CD4-positive, CD25-positive, alpha-beta regulatory T cell (primary cell): ENCODE data around the gene FCN1. TPM values are rescaled to one million over a fixed set of nuclear protein-coding genes. Genes with fewer than 3 reads are reported as not detected.

Experiments
- ATAC-seq, 2 donors: fragments of 150-1000 bp; cut with Tn5 transposase; one replicate each; pipeline ENCODE4 v1.10.0; 2021; ENCODE audit warnings: low read depth in 2 of 2, moderate number of reproducible peaks in 2 of 2, moderate library complexity in 1 of 2
- DNase-seq, 3 donors: peaks; one replicate each; pipeline versions ENCODE4 v3.0.0 to v3.0.0-alpha.2; 2012 to 2022; ENCODE audit warnings: mixed read lengths in 1 of 3
- H3K27ac ChIP-seq: one replicate; pipeline ENCODE4 v1.7.0; 2013; ENCODE audit warnings: mild to moderate bottlenecking, low read length; ENCODE audit not compliant: insufficient read depth, poor library complexity, severe bottlenecking
- H3K27me3 ChIP-seq: one replicate; pipeline ENCODE4 v1.7.0; 2013; ENCODE audit warnings: low read length; ENCODE audit not compliant: control insufficient read depth, insufficient read depth
- H3K36me3 ChIP-seq: one replicate; pipeline ENCODE4 v1.7.0; 2013; ENCODE audit warnings: mild to moderate bottlenecking, low read length, moderate library complexity; ENCODE audit not compliant: control insufficient read depth, insufficient read depth
- H3K4me1 ChIP-seq: 2 replicates; pipeline ENCODE4 v1.7.0; 2013; ENCODE audit warnings: mild to moderate bottlenecking, low read length; ENCODE audit not compliant: insufficient read depth, control insufficient read depth, poor library complexity, severe bottlenecking
- H3K4me3 ChIP-seq: one replicate; pipeline ENCODE4 v1.7.0; 2013; ENCODE audit warnings: low read depth, mild to moderate bottlenecking, low read length, moderate library complexity
- H3K9me3 ChIP-seq, 2 experiments: 1 replicate in 1 of 2; 2 replicates in 1 of 2; pipeline ENCODE4 v1.7.0; 2013; ENCODE audit warnings: low read length in 2 of 2, mild to moderate bottlenecking in 1 of 2, moderate library complexity in 1 of 2; ENCODE audit not compliant: control insufficient read depth in 2 of 2
- H3K27ac Mint-ChIP-seq, 3 donors: one replicate each; pipeline ENCODE4 v1.8.0; 2020 to 2022; ENCODE audit warnings: mild to moderate bottlenecking in 3 of 3, mixed read lengths in 3 of 3, moderate library complexity in 2 of 3
- H3K27me3 Mint-ChIP-seq: one replicate; pipeline ENCODE4 v1.8.0; 2022; ENCODE audit warnings: mild to moderate bottlenecking, mixed read lengths
- H3K36me3 Mint-ChIP-seq: one replicate; pipeline ENCODE4 v1.8.0; 2020; ENCODE audit warnings: mixed read lengths
- H3K4me1 Mint-ChIP-seq, 4 donors: one replicate each; pipeline ENCODE4 v1.8.0; 2020 to 2022; ENCODE audit warnings: mixed read lengths in 4 of 4, mild to moderate bottlenecking in 1 of 4
- H3K4me3 Mint-ChIP-seq, 4 donors: one replicate each; pipeline ENCODE4 v1.8.0; 2020 to 2022; ENCODE audit warnings: mild to moderate bottlenecking in 4 of 4, mixed read lengths in 4 of 4, moderate library complexity in 3 of 4
- H3K9me3 Mint-ChIP-seq, 7 donors: one replicate each; pipeline ENCODE4 v1.8.0; 2020 to 2022; ENCODE audit warnings: mixed read lengths in 7 of 7, mild to moderate bottlenecking in 3 of 7, moderate library complexity in 2 of 7
- polyA plus RNA-seq, 4 donors: library from polyadenylated mRNA; unstranded; fragments of 300-500 nt; fragmentation: Illumina TruSeq; gene quantifications; one replicate each; pipeline ENCODE4 v1.2.3, GENCODE V29; 2021
- total RNA-seq: library from RNA; stranded (reverse); gene quantifications from one replicate; pipeline ENCODE4 v1.2.3, GENCODE V29; 2022

The FCN1 gene
- total and polyA plus RNA-seq, 5 donors from 2014 or later = 0.72 to 7.1 (median 2.1) TPM; not detected in 2

DNA sequence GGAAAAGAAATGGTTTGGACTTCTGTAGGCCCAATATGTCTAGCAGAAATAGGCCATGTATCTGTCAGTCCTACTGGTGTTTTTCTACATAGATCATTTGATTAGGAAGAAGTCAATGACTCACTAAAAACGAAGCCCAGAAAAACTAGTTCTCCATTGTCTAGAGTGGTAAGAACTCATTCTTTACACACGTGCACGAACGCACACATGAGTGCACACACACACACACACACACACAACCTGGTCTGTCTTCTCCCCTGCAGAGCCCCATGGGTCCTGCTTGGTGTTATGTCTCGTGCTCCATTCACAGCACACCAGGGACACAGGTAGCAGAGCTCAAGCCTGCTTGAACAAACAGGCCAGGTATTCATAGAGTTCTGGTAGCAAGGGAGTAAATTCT, 14.9 kb upstream of the FCN1 start:
- no peak overlapping the region for H3K27ac Mint-ChIP-seq
- Histone ChIP-seq H3K27me3 (no peaks in the 10 kb centered on the region), H3K27ac (no peak overlapping the region), H3K4me3 (no peak overlapping the region), H3K4me1 (no peaks in the 10 kb centered on the region), H3K36me3 (no peaks in the 10 kb centered on the region), H3K9me3 (no peaks in the 10 kb centered on the region)
- H3K4me3 Mint-ChIP-seq = no peak overlapping the region
- no peaks in the 10 kb centered on the region for H3K4me1 Mint-ChIP-seq
- peaks cover 0 to 4% (median 0%) of the 10 kb centered on the region in 7 donors for H3K9me3 Mint-ChIP-seq
- H3K27me3 Mint-ChIP-seq = peaks cover 7% of the 10 kb centered on the region
- ATAC-seq (no peak), DNase-seq (no peak)
- H3K36me3 Mint-ChIP-seq = no peaks in the 10 kb centered on the region

DNA sequence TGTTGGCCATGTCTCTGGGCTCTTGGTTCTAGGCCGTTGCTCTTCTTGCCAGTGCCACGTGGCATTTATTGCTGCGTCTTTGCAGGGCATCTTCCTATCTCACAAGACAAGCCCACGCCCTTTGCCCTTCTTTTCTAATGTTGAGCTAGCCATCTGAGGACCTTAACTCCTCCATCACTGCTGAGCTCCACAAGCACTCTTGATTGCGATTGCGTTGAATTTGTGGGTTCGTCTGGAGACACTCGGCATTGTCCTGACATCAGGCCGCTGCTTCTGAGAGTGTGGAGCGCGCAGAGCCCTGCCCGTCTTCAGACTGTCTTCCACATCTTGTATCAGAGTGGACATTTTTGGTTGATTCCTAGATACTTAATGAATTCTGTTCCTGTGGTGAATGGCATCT, 14.5 kb upstream of the FCN1 start:
- no peak overlapping the region for H3K27ac ChIP-seq
- ATAC-seq = no peak
- no peaks in the 10 kb centered on the region for H3K4me1 ChIP-seq
- H3K27me3 ChIP-seq = no peaks in the 10 kb centered on the region
- H3K4me3 ChIP-seq = no peak overlapping the region
- no peaks in the 10 kb centered on the region for H3K9me3 ChIP-seq
- peaks cover 0 to 4% (median 0%) of the 10 kb centered on the region in 7 donors for H3K9me3 Mint-ChIP-seq
- H3K4me1 Mint-ChIP-seq = no peaks in the 10 kb centered on the region
- no peak for DNase-seq
- H3K27me3 Mint-ChIP-seq = peaks cover 7% of the 10 kb centered on the region
- H3K4me3 Mint-ChIP-seq = no peak overlapping the region
- no peaks in the 10 kb centered on the region for H3K36me3 Mint-ChIP-seq
- H3K36me3 ChIP-seq = no peaks in the 10 kb centered on the region
- no peak overlapping the region for H3K27ac Mint-ChIP-seq

DNA sequence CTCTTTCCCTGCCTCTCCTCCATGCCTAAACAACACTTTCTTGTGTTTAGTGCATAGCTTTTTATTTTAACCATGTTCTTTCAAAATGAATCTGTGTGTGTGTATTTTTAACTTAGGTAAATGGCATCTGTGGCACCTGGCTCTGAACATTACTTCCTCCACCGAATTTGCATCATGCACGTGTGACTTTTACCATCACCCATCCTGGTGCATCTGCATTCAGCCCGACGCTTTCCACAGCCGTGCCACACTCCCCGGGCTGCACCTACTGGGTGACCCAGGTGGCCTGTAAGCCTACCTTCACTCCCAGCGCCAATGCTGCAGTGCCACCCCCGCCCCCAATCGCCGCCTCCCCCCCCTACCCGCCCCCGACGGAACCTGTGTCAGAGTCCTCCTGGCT, 12.7 kb upstream of the FCN1 start:
- Histone ChIP-seq H3K4me1 (no peaks in the 10 kb centered on the region), H3K36me3 (no peaks in the 10 kb centered on the region), H3K27me3 (no peaks in the 10 kb centered on the region), H3K9me3 (no peaks in the 10 kb centered on the region), H3K27ac (no peak overlapping the region), H3K4me3 (no peak overlapping the region)
- no peak for DNase-seq
- no peaks in the 10 kb centered on the region for H3K36me3 Mint-ChIP-seq
- no peak for ATAC-seq
- H3K4me3 Mint-ChIP-seq = no peak overlapping the region
- H3K27me3 Mint-ChIP-seq = peaks cover 7% of the 10 kb centered on the region
- H3K27ac Mint-ChIP-seq = no peak overlapping the region
- H3K4me1 Mint-ChIP-seq = no peaks in the 10 kb centered on the region
- peaks cover 0 to 4% (median 1%) of the 10 kb centered on the region in 7 donors for H3K9me3 Mint-ChIP-seq

DNA sequence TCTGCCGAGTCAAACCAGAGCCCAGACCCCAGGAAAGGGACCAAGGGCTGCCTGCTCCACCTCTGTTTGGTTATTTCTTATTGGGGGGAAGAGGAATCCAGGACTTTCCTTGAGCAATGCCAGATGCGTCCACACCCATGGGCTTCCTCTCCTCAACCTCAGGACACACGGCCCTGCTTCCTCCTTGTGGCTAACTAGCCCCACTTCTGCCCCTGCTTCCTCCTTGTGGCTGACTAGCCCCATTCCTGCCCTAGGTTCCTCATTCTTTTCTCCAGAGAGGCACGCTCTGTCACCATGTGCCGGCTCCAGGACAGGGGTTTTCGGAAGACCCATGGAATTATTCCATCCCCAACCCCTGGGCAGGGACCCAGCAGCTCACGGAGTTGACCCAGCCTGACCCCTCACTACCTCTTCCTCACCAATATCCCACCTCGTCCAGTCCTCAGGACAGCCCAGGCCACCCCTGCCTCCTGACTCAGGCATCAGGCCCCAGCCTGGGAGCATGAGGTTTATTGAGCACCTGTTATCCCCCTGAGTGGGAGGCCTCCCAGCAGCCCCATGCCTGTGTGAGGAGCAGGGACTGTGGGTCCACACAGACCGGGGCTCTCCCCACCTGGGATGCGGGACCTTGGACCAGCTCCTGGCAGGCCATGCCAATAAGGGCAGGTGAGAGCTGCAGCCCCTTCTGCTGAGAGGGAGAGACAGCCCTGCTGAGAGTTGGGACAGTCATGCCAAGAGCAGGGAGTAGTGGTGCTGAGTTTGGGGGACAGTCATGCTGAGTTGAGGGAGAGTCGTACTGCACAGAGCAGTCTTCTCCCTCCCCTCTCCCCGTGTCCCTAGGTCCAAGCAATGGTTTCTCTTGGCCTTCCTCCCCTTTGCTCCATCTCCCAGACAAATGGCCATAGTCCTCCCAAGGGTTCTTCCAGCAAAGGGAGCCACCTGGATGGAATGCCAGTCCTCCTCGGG, 11.8 kb upstream of the FCN1 start:
- no peaks in the 10 kb centered on the region for H3K36me3 Mint-ChIP-seq
- peaks cover 7% of the 10 kb centered on the region for H3K27me3 Mint-ChIP-seq
- no peaks in the 10 kb centered on the region for H3K27me3 ChIP-seq
- H3K4me1 Mint-ChIP-seq = no peaks in the 10 kb centered on the region
- peak in 1 of 2 donors; percentile 16 for ATAC-seq
- H3K9me3 Mint-ChIP-seq = peaks cover 0 to 4% (median 1%) of the 10 kb centered on the region in 7 donors
- H3K27ac ChIP-seq = no peak overlapping the region
- peak overlapping the region in 1 of 3 donors; percentile 43 for H3K27ac Mint-ChIP-seq
- no peaks in the 10 kb centered on the region for H3K9me3 ChIP-seq
- DNase-seq = no peak
- H3K36me3 ChIP-seq = no peaks in the 10 kb centered on the region
- no peaks in the 10 kb centered on the region for H3K4me1 ChIP-seq
- H3K4me3 Mint-ChIP-seq = no peak overlapping the region
- no peak overlapping the region for H3K4me3 ChIP-seq

DNA sequence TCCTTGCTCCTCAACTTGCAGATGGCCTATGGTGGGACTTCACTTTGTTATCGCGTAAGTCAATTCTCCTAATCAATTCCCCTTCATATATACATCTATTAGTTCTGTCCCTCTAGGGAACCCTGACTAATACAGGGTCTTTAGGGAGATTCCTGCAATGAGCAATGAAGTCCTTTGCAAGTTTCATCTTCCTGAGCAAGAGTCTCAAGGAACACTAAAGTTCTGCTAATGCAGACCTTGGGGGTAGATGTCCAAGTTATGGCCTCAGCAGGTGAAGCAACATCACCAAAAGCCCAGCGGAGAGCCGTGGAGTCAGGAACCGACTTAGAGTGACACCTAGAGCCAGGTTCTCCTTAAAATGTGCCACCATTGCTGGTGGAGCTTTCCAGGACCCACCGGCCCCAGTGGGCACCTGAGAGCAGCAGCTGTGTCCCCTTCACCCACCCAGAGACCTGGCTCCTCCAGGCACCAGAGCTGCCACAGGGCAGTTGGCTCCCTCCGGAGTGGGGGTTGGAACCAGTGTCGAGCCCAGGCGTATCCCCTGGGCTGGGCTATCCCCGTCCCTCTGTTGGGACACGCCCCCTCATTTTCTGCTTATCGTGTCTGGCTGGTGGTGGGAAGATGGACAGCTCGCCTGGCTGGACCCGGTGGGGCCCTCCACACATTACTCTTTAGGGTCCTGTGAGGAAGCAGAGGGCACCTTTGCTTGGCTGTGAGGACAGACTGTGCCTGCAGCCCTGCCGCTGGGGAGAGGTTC, 10.9 kb upstream of the FCN1 start:
- no peaks in the 10 kb centered on the region for H3K36me3 Mint-ChIP-seq
- DNase-seq (no peak), ATAC-seq (peak in 1 of 2 donors; percentile 16)
- no peak overlapping the region for H3K4me3 Mint-ChIP-seq
- H3K4me1 Mint-ChIP-seq = no peaks in the 10 kb centered on the region
- Histone ChIP-seq H3K4me3 (no peak overlapping the region), H3K9me3 (no peaks in the 10 kb centered on the region), H3K36me3 (no peaks in the 10 kb centered on the region), H3K4me1 (no peaks in the 10 kb centered on the region), H3K27ac (no peak overlapping the region), H3K27me3 (no peaks in the 10 kb centered on the region)
- peaks cover 7% of the 10 kb centered on the region for H3K27me3 Mint-ChIP-seq
- peak overlapping the region in 1 of 3 donors; percentile 43 for H3K27ac Mint-ChIP-seq
- peaks cover 0 to 4% (median 1%) of the 10 kb centered on the region in 7 donors for H3K9me3 Mint-ChIP-seq

DNA sequence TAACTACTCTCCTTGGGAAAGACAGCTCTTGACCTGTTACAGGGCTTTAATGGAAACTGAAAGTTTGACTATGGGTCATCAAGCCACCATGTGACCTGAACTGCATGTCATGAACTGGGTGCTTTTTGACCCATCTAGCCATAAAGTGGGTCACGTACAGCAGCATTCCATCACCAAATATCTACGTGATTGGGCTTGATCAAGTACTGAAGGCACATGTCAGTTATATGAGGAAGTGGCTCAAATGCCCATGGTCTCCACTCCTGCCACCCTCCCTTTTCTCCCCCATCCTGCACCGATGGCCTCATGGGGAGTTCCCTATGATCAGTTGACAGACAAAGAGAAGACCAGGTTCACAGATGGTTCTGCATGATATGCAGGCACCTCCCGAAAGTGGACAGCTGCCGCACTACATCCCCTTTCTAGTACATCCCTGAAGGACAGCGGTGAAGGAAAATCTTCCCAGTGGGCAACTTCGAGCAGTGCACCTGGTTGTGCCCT, 7.3 kb upstream of the FCN1 start:
- Mint-ChIP-seq H3K9me3 (peaks cover 0 to 2% (median 0%) of the 10 kb centered on the region in 7 donors), H3K36me3 (no peaks in the 10 kb centered on the region), H3K4me1 (no peaks in the 10 kb centered on the region), H3K27me3 (no peaks in the 10 kb centered on the region), H3K27ac (no peak overlapping the region), H3K4me3 (no peak overlapping the region)
- no peak overlapping the region for H3K27ac ChIP-seq
- ATAC-seq = no peak
- H3K9me3 ChIP-seq = no peaks in the 10 kb centered on the region
- no peaks in the 10 kb centered on the region for H3K36me3 ChIP-seq
- DNase-seq = no peak
- no peaks in the 10 kb centered on the region for H3K27me3 ChIP-seq
- no peaks in the 10 kb centered on the region for H3K4me1 ChIP-seq
- H3K4me3 ChIP-seq = no peak overlapping the region

DNA sequence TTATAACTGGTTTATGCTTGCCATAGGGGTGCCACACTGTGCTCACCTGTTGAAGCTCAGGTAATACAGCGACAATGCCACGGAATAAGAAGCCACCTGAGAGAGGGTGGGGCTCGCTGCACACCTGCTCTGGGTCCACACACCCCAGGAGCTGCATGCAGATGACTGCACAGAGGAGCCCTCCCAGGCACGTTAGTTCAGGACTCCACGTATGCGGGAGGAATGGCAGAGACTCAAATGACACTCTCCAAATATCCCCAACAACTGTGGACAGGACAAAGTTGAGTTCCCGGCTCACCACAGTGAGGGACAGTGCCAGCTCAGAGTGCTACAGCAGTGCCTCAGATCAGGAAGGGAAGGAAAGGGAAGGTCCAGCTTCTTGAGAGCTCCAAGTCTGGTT, 5.8 kb upstream of the FCN1 start:
- no peak for ATAC-seq
- no peak for DNase-seq

More for the DNA sequence above, 5.8 kb upstream of the FCN1 start:
- H3K4me3 Mint-ChIP-seq = no peak overlapping the region
- Histone ChIP-seq H3K4me1 (no peaks in the 10 kb centered on the region), H3K27ac (no peak overlapping the region), H3K4me3 (no peak overlapping the region), H3K27me3 (no peaks in the 10 kb centered on the region), H3K36me3 (no peaks in the 10 kb centered on the region), H3K9me3 (peaks cover 0 to 10% of the 10 kb centered on the region in 2 experiments)
- H3K9me3 Mint-ChIP-seq = peaks cover 0 to 13% (median 0%) of the 10 kb centered on the region in 7 donors
- H3K27ac Mint-ChIP-seq = peak overlapping the region in 1 of 3 donors; percentile 74
- no peaks in the 10 kb centered on the region for H3K27me3 Mint-ChIP-seq
- no peaks in the 10 kb centered on the region for H3K36me3 Mint-ChIP-seq
- H3K4me1 Mint-ChIP-seq = no peaks in the 10 kb centered on the region
